Muscle of leg (tissue), 11 donors: ENCODE results near the gene KCNC2. TPM values are rescaled to one million over a fixed set of nuclear protein-coding genes. Genes with fewer than 3 reads are reported as not detected.
"Not testable (repeated sequence)": the region's sequence is repeated elsewhere in the genome, so short reads cannot be mapped to it uniquely, and the experiment has no call there.

Source experiments
- DNase-seq: peaks from one replicate; pipeline ENCODE4 v3.0.0; 2013
- H3K27ac ChIP-seq: one replicate; pipeline ENCODE4 v1.5.1; 2013; ENCODE audit warnings: mild to moderate bottlenecking, low read length, control low read depth
- H3K27me3 ChIP-seq: one replicate; pipeline ENCODE4 v1.6.1; 2013; ENCODE audit warnings: low read length; ENCODE audit not compliant: control insufficient read depth, insufficient read depth
- H3K36me3 ChIP-seq: one replicate; pipeline ENCODE4 v1.6.1; 2013; ENCODE audit warnings: low read length; ENCODE audit not compliant: control insufficient read depth, insufficient read depth
- H3K4me1 ChIP-seq: one replicate; pipeline ENCODE4 v1.6.1; 2013; ENCODE audit warnings: low read length; ENCODE audit not compliant: control insufficient read depth, insufficient read depth
- H3K4me3 ChIP-seq: one replicate; pipeline ENCODE4 v1.5.1; 2013; ENCODE audit warnings: low read length, control low read depth
- H3K9me3 ChIP-seq: replicated peaks from 2 replicates; pipeline ENCODE4 v1.6.1; 2013; ENCODE audit warnings: low read depth, low read length; ENCODE audit not compliant: control insufficient read depth
- WGBS: methylation state at CpG from one replicate; pipeline ENCODE4 v1.1.5; 2013; ENCODE audit warnings: missing lambda C conversion rate; ENCODE audit not compliant: insufficient coverage; 5-methylcytosine and 5-hydroxymethylcytosine counted together
- polyA plus RNA-seq, 8 donors: library from polyadenylated mRNA; unstranded; fragments of 120-200 nt; gene quantifications; one replicate each; pipeline versions ENCODE4 v1.2.1 to v1.2.3, GENCODE V29; 2013; ENCODE audit warnings: inconsistent platforms in 1 of 8, low replicate concordance in 1 of 8; ENCODE audit not compliant: insufficient read length in 8 of 8, insufficient read depth in 1 of 8
- total RNA-seq: library from RNA; stranded (reverse); fragments of 120-200 nt; gene quantifications from one replicate; pipeline ENCODE4 v1.2.4, GENCODE V29; 2013

Gene KCNC2
- total and polyA plus RNA-seq, 9 donors: 0.21 to 0.91 (median 0.36) TPM

GRCh38 chr12:75205558-75205957, 4.1 kb downstream of the KCNC2 start:
- peaks cover 32% of the 10 kb centered on the region for H3K27me3 ChIP-seq
- no peak overlapping the region for H3K27ac ChIP-seq
- WGBS: no CpG with 5 or more reads among the region's 1 CpG
- H3K9me3 ChIP-seq: no peaks in the 10 kb centered on the region
- no peaks in the 10 kb centered on the region for H3K4me1 ChIP-seq
- no peak for DNase-seq
- H3K36me3 ChIP-seq: no peaks in the 10 kb centered on the region
- no peak overlapping the region for H3K4me3 ChIP-seq

- Histone ChIP-seq H3K27ac (no peak overlapping the region), H3K4me1 (no peaks in the 10 kb centered on the region), H3K4me3 (no peak overlapping the region), H3K9me3 (no peaks in the 10 kb centered on the region), H3K36me3 (no peaks in the 10 kb centered on the region), H3K27me3 (no peaks in the 10 kb centered on the region)
- no peak for DNase-seq
Observed at GRCh38 chr12:75196865-75197264, 12.8 kb downstream of the KCNC2 start.

GRCh38 chr12:75196408-75196807, 13.2 kb downstream of the KCNC2 start:
- H3K4me1 ChIP-seq: no peaks in the 10 kb centered on the region
- no peaks in the 10 kb centered on the region for H3K9me3 ChIP-seq
- no peaks in the 10 kb centered on the region for H3K27me3 ChIP-seq
- H3K27ac ChIP-seq: no peak overlapping the region
- no peak for DNase-seq
- no CpG with 5 or more reads among the region's 3 CpGs for WGBS
- no peak overlapping the region for H3K4me3 ChIP-seq
- no peaks in the 10 kb centered on the region for H3K36me3 ChIP-seq

- H3K36me3 ChIP-seq: no peaks in the 10 kb centered on the region
- no peaks in the 10 kb centered on the region for H3K27me3 ChIP-seq
- WGBS: 60% methylated on average over 1 of the region's 3 CpGs
- H3K27ac ChIP-seq: no peak overlapping the region
- DNase-seq: no peak
- no peaks in the 10 kb centered on the region for H3K4me1 ChIP-seq
- H3K9me3 ChIP-seq: no peaks in the 10 kb centered on the region
- no peak overlapping the region for H3K4me3 ChIP-seq
Observed at GRCh38 chr12:75194250-75194649, 15.4 kb downstream of the KCNC2 start.

GRCh38 chr12:75192196-75192595, 17.4 kb downstream of the KCNC2 start:
- Histone ChIP-seq H3K9me3 (no peaks in the 10 kb centered on the region), H3K4me3 (no peak overlapping the region), H3K36me3 (no peaks in the 10 kb centered on the region), H3K4me1 (no peaks in the 10 kb centered on the region), H3K27ac (no peak overlapping the region), H3K27me3 (no peaks in the 10 kb centered on the region)
- WGBS: no CpG with 5 or more reads among the region's 9 CpGs
- no peak for DNase-seq

- H3K9me3 ChIP-seq: no peaks in the 10 kb centered on the region
- H3K27ac ChIP-seq: no peak overlapping the region
- H3K4me3 ChIP-seq: no peak overlapping the region
- no peaks in the 10 kb centered on the region for H3K4me1 ChIP-seq
- DNase-seq: no peak
- H3K27me3 ChIP-seq: no peaks in the 10 kb centered on the region
- H3K36me3 ChIP-seq: no peaks in the 10 kb centered on the region
Observed at GRCh38 chr12:75190846-75191245, 18.8 kb downstream of the KCNC2 start.

GRCh38 chr12:75185881-75186280, 23.8 kb downstream of the KCNC2 start:
- WGBS: no CpG with 5 or more reads among the region's 3 CpGs
- H3K4me1 ChIP-seq, H3K27ac ChIP-seq, H3K9me3 ChIP-seq, H3K4me3 ChIP-seq, DNase-seq, H3K27me3 ChIP-seq, H3K36me3 ChIP-seq: not testable (repeated sequence)

- no peak for DNase-seq
- Histone ChIP-seq H3K4me1 (no peaks in the 10 kb centered on the region), H3K36me3 (no peaks in the 10 kb centered on the region), H3K27ac (no peak overlapping the region), H3K4me3 (no peak overlapping the region), H3K27me3 (no peaks in the 10 kb centered on the region), H3K9me3 (no peaks in the 10 kb centered on the region)
Observed at GRCh38 chr12:75184516-75184915, 25.1 kb downstream of the KCNC2 start.

DNA sequence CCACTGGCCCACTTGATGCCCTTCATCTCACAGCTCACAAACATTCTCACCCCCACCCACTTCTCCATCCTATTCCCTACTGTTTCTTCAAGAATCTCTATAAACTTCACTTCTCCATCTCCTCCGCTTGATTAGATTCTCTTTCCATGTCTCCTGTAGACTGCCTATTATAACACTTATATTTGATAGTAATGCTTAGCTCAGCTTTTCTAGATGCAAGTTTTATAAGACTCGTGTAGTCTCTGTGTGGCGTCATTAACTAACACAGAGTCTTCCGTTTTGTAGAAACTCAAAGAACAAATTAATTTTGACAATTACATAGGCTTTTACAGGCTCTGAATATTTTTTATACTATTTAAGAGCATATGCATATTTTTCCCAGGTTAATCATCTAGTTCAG, 25.7 kb downstream of the KCNC2 start:
- no CpG with 5 or more reads among the region's 4 CpGs for WGBS
- no peak overlapping the region for H3K4me3 ChIP-seq
- no peak overlapping the region for H3K27ac ChIP-seq
- no peaks in the 10 kb centered on the region for H3K9me3 ChIP-seq
- H3K27me3 ChIP-seq: no peaks in the 10 kb centered on the region
- no peaks in the 10 kb centered on the region for H3K36me3 ChIP-seq
- no peak for DNase-seq
- no peaks in the 10 kb centered on the region for H3K4me1 ChIP-seq

DNA sequence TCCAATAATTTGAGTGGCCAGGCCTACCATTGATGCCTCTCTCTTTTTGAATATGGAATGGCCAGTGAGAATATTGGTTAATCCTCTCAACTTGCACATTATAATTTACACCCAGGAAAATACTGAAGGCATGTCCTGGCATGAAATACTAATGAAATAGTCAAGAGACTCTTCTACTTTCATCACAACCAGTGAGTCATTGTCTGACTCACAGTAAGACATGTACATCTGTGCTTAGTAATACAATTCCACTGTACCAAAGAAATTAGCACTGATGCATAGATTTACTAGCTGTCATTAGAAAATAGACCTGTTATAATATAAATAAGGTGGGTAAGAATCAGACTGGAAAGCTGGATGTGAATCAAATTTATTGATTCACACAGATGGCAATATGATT, 31.6 kb downstream of the KCNC2 start:
- Histone ChIP-seq H3K4me3 (no peak overlapping the region), H3K36me3 (no peaks in the 10 kb centered on the region), H3K9me3 (no peaks in the 10 kb centered on the region), H3K4me1 (no peaks in the 10 kb centered on the region), H3K27ac (no peak overlapping the region), H3K27me3 (no peaks in the 10 kb centered on the region)
- DNase-seq: no peak

- peak; percentile 17 for DNase-seq
Observed at GRCh38 chr12:75172611-75173010, 37.0 kb downstream of the KCNC2 start.

More at GRCh38 chr12:75172611-75173010, 37.0 kb downstream of the KCNC2 start:
- H3K4me1 ChIP-seq: no peaks in the 10 kb centered on the region
- no CpG with 5 or more reads among the region's 1 CpG for WGBS
- no peaks in the 10 kb centered on the region for H3K36me3 ChIP-seq
- H3K4me3 ChIP-seq: no peak overlapping the region
- no peaks in the 10 kb centered on the region for H3K9me3 ChIP-seq
- no peak overlapping the region for H3K27ac ChIP-seq
- no peaks in the 10 kb centered on the region for H3K27me3 ChIP-seq
